ENCODE results near the gene ZBTB20. TPM values are rescaled to one million over a fixed set of nuclear protein-coding genes. Genes with fewer than 3 reads are reported as not detected.
"Not testable (repeated sequence)": the region's sequence is repeated elsewhere in the genome, so short reads cannot be mapped to it uniquely, and the experiment has no call there.

ZBTB20 gene
- total RNA-seq, 1 donor from 2014 or later: 61.0 TPM

GRCh38 chr3:114690911-114691310 is 456.2 kb downstream of the ZBTB20 start:
- ATAC-seq (no peak), DNase-seq (no peak)
- intact Hi-C loops (cut with DNase I): no loop called here
- no peak overlapping the region for H3K27ac ChIP-seq
- H3K27me3 ChIP-seq: no peaks in the 10 kb centered on the region
- H3K4me3 ChIP-seq: no peak overlapping the region
- TF ChIP-seq, protein P1, sequence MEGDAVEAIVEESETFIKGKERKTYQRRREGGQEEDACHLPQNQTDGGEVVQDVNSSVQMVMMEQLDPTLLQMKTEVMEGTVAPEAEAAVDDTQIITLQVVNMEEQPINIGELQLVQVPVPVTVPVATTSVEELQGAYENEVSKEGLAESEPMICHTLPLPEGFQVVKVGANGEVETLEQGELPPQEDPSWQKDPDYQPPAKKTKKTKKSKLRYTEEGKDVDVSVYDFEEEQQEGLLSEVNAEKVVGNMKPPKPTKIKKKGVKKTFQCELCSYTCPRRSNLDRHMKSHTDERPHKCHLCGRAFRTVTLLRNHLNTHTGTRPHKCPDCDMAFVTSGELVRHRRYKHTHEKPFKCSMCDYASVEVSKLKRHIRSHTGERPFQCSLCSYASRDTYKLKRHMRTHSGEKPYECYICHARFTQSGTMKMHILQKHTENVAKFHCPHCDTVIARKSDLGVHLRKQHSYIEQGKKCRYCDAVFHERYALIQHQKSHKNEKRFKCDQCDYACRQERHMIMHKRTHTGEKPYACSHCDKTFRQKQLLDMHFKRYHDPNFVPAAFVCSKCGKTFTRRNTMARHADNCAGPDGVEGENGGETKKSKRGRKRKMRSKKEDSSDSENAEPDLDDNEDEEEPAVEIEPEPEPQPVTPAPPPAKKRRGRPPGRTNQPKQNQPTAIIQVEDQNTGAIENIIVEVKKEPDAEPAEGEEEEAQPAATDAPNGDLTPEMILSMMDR (IDR thresholded peaks at IDR 0.05): no peak
- H3K9me3 ChIP-seq: no peaks in the 10 kb centered on the region
- H3K36me3 ChIP-seq: no peaks in the 10 kb centered on the region
- H3K4me1 ChIP-seq: peaks cover 4% of the 10 kb centered on the region

- ATAC-seq (no peak), DNase-seq (no peak)
- no peaks in the 10 kb centered on the region for H3K9me3 ChIP-seq
- no peaks in the 10 kb centered on the region for H3K36me3 ChIP-seq
- no peaks in the 10 kb centered on the region for H3K27me3 ChIP-seq
- H3K27ac ChIP-seq: no peak overlapping the region
- no peak overlapping the region for H3K4me3 ChIP-seq
- TF ChIP-seq, protein P1 (IDR thresholded peaks at IDR 0.05): no peak
- peaks cover 4% of the 10 kb centered on the region for H3K4me1 ChIP-seq
- intact Hi-C loops (cut with DNase I): no loop called here
Observed at GRCh38 chr3:114687151-114687550, 459.9 kb downstream of the ZBTB20 start.

DNA sequence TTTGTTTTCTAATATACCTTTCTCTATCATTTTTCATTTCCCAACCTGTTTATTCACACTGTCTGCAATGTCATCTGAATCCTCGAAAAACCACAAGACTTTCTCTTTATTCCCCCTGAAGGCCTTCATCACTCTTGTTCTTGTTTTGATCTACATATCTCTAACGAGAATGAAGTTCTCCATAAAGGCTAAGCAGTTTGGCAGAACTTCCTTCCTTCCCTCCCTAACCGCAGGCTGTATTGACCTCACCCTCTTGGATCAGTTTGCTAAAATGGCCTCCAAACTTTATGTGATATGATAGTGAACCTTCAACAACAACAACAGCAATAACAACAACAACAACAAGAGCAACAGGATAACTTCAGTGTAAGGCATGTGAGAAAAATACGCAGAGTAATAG is 460.5 kb downstream of the ZBTB20 start:
- no peaks in the 10 kb centered on the region for H3K36me3 ChIP-seq
- H3K4me3 ChIP-seq: no peak overlapping the region
- DNase-seq: no peak
- TF ChIP-seq, protein P1 (IDR thresholded peaks at IDR 0.05): no peak
- H3K27me3 ChIP-seq: no peaks in the 10 kb centered on the region
- no peak overlapping the region for H3K27ac ChIP-seq
- no peaks in the 10 kb centered on the region for H3K9me3 ChIP-seq
- intact Hi-C loops (cut with DNase I): no loop called here
- no peak for ATAC-seq
- H3K4me1 ChIP-seq: peaks cover 4% of the 10 kb centered on the region

DNA sequence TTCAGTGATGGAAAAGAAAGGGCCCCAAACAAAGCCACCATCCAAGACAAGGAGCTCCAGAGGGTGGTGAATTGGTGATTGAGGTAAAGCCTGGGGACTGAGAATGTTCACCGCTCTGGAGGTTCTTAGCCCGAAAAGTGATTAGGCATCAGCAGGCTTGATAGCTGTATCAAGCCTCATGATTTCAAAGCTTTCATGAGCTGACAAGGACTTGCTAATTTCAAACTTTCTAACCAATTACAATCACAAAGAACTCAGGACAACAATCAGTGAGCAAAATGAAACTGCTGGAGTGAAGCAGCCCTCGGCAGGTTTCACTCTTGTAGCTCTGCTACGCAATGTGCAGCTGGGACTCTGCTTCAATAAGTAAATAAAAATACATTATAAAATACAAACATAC is 461.9 kb downstream of the ZBTB20 start:
- Histone ChIP-seq H3K9me3 (no peaks in the 10 kb centered on the region), H3K4me3 (no peak overlapping the region), H3K27ac (no peak overlapping the region), H3K4me1 (peaks cover 4% of the 10 kb centered on the region), H3K27me3 (no peaks in the 10 kb centered on the region), H3K36me3 (no peaks in the 10 kb centered on the region)
- ATAC-seq: no peak
- intact Hi-C loops (cut with DNase I): no loop called here
- TF ChIP-seq, protein P1 (IDR thresholded peaks at IDR 0.05): no peak
- no peak for DNase-seq

GRCh38 chr3:114680299-114680698 is 466.8 kb downstream of the ZBTB20 start:
- Histone ChIP-seq H3K27ac (no peak overlapping the region), H3K27me3 (no peaks in the 10 kb centered on the region), H3K36me3 (no peaks in the 10 kb centered on the region), H3K4me3 (no peak overlapping the region), H3K9me3 (no peaks in the 10 kb centered on the region), H3K4me1 (no peaks in the 10 kb centered on the region)
- DNase-seq: no peak
- intact Hi-C loops (cut with DNase I): no loop called here
- ATAC-seq: no peak
- TF ChIP-seq, protein P1 (IDR thresholded peaks at IDR 0.05): no peak

DNA sequence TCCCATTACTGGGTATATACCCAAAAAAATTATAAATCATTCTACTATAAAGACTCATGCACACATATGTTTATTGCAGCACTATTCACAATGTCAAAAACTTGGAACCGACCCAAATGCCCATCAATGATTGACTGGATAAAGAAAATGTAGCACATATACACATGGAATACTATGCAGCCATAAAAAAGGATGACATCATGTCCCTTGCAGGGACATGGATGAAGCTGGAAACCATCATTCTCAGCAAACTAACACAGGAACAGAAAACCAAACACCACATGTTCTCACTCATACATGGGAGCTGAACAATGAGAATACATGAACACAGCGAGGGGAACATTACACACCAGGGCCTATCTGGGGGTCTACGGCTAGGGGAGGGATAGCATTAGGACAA is 467.3 kb downstream of the ZBTB20 start:
- H3K9me3 ChIP-seq; DNase-seq; intact Hi-C loops (cut with DNase I); H3K27ac ChIP-seq; ATAC-seq; H3K36me3 ChIP-seq; H3K4me1 ChIP-seq; H3K4me3 ChIP-seq; H3K27me3 ChIP-seq: not testable (repeated sequence)

All from upper lobe of right lung (tissue), 1 donor.